ENCODE data around the gene AP1M2.
A peak's percentile ranks its signal among the peaks of the same experiment; 100 is the strongest.

The AP1M2 gene

GRCh38 chr19:10587022-10587838 lies at the start of gene AP1M2:
Gene AP1M2, minus strand, starts transcription at chr19:10587312. Its CDS starts 81 bp downstream, at chr19:10587231.
- DNase-seq (ENCODE audit: low read depth in 1 of 2, low spot score in 1 of 2) = no peak

DNA sequence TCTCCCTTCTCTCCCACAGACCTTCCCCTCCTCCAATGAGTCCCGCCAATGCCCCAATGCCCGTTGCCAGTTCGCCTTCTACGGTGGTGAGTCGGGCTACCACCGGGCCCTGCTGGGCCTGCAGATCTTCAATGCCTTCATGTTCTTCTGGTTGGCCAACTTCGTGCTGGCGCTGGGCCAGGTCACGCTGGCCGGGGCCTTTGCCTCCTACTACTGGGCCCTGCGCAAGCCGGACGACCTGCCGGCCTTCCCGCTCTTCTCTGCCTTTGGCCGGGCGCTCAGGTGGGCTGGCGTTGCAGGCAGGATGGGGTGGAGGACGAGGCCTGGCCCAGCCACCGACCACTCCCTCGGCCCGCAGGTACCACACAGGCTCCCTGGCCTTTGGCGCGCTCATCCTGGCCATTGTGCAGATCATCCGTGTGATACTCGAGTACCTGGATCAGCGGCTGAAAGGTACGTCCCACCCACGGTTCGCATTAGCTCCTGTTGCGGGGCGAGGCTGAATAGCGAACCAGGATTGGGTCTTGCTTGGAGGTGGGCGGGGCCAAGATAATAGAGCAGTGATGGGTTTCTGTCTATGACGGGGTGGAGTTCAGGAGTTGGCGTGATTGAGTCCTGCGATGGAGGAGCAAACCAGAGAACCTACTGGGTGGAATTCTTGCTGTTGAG lies 49.3 kb upstream of the AP1M2 start:
- no peak for DNase-seq (ENCODE audit: low read depth in 1 of 2, low spot score in 1 of 2)

GRCh38 chr19:10634963-10635362 lies 47.9 kb upstream of the AP1M2 start:
- DNase-seq (ENCODE audit: low read depth in 1 of 2, low spot score in 1 of 2) = no peak

DNA sequence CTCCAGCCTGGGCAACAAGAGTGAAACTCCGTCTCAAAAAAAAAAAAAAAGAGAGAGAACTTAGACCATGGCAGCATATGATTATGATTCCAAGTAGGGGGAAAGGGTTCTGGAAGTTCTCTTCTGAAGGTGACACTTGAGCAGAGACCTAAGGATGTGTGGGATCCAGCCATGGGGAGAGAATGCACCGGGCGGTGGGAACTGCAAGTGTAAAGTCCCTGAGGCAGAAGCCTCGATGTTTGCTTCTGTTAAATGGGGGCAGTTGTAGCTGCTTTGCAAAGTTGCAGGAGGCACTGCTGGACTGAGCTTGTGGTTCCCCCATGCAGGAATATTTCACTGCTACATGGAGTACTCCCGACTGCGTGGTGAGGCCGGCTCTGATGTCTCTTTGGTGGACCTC lies 47.3 kb upstream of the AP1M2 start:
- DNase-seq (ENCODE audit: low read depth in 1 of 2, low spot score in 1 of 2) = no peak

DNA sequence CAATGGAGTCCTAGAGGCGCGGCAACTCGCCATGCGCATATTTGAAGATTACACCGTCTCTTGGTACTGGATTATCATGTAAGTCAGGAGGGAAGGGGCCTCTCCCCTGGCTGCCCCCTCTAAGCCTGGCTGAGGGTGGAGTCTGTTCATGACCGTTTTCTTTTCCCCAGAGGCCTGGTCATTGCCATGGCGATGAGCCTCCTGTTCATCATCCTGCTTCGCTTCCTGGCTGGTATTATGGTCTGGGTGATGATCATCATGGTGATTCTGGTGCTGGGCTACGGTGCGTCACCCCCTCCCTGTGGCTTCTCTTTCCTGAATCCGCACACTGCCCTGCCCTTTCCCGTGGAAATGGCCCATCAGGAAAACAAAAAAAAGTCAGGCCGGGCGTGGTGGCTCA lies 44.8 kb upstream of the AP1M2 start:
- no peak for DNase-seq (ENCODE audit: low read depth in 1 of 2, low spot score in 1 of 2)

- no peak for DNase-seq (ENCODE audit: low read depth in 1 of 2, low spot score in 1 of 2)
Measured at GRCh38 chr19:10625762-10626138, 38.6 kb upstream of the AP1M2 start.

- DNase-seq (ENCODE audit: low read depth in 1 of 2, low spot score in 1 of 2) = no peak
Measured at GRCh38 chr19:10625003-10625761, 38.1 kb upstream of the AP1M2 start, which contains the start of gene SLC44A2. Gene SLC44A2, plus strand, starts transcription at chr19:10625553. Its CDS starts 81 bp downstream, at chr19:10625634.

- DNase-seq (ENCODE audit: low read depth in 1 of 2, low spot score in 1 of 2) = no peak
Measured at GRCh38 chr19:10624585-10624984, 37.5 kb upstream of the AP1M2 start.

DNA sequence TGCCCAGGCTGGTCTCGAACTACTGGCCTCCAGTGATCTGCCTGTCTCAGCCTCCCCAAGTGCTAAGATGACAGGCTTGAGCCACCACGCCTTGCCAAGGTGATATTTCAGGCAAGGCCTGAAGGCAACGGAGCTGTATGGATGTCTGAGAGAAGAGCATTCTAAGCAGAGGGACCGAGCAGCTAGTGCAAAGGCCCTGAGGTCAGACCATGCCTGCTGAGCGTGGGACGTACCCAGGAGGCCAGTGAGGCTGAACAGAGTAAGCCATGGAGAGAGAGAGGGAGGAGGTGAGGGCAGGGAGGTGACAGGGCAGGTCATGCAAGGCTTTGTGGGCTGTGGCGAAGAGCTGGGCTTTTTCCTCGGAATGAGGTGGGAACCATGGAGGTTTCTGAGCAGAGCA lies 34.9 kb upstream of the AP1M2 start:
- no peak for DNase-seq (ENCODE audit: low read depth in 1 of 2, low spot score in 1 of 2)

DNA sequence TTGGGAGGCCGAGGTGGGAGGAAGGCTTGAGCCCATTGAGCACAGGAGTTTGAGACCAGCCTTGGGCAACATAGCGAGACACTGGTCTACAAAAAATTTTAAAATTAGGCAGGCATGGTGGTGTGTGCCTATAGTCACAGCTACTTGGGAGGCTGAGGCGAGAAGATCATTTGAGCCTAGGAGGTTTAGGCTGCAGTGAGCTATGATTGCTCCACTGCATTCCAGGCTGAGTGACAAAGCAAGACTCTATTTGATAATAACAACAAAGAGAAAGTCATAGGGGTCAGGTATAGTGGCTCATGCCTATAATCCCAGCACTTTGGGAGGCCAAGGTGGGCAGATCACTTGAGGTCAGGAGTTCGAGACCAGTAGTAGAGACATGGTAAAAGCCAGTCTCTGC lies 33.7 kb upstream of the AP1M2 start:
- DNase-seq (ENCODE audit: low read depth in 1 of 2, low spot score in 1 of 2) = no peak

DNA sequence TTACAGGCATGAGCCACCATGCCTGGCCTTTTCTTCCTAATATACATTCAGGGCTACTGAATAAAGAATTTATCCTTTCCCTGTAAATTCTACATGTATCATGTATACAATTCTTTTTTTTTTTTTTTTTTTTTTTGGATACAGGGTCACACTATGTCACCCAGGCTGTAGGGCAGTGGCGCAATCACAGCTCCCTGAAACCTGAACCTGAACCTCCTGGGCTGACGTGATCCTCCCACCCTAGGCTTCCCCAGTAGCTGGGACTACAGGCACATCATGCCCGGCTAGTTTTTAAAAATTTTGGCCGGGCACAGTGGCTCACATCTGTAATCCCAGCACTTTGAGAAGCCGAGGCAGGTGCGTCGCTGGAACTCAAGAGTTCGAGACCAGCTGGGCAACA lies 31.7 kb upstream of the AP1M2 start:
- DNase-seq (ENCODE audit: low read depth in 1 of 2, low spot score in 1 of 2) = no peak

DNA sequence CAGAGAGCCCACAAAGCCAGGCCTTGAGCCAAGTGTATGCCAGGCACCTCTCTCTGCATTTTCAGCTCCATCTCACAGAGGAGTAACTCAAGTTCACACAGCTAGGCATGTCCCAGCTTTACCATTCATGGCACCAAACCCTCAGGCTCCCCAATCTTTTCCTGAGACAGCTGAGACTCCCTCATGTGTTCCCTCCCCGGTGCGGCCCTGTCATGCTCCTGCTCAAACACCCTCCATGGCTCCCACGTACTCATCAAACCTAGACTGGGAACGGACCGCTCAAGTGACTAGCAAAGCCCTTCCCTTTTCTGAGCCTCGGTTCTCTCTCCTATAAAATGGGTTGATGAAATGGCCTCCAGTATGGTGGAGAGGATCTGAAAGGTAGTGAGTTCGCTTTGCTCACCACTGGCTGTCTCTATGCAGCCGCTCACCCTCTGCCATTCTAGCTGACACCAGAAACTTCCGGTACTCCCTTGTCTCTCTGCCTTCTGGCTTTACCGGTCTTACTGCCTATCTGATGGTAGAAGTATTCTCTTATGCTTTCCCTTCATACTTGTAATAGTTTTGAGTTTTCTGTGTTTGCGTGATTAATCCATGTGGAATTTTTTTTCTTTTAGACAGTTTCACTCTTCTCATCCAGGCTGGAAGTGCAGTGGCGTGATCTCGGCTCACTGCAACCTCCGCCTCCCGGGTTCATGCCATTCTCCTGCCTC lies 30.5 kb upstream of the AP1M2 start:
- no peak for DNase-seq (ENCODE audit: low read depth in 1 of 2, low spot score in 1 of 2)

DNA sequence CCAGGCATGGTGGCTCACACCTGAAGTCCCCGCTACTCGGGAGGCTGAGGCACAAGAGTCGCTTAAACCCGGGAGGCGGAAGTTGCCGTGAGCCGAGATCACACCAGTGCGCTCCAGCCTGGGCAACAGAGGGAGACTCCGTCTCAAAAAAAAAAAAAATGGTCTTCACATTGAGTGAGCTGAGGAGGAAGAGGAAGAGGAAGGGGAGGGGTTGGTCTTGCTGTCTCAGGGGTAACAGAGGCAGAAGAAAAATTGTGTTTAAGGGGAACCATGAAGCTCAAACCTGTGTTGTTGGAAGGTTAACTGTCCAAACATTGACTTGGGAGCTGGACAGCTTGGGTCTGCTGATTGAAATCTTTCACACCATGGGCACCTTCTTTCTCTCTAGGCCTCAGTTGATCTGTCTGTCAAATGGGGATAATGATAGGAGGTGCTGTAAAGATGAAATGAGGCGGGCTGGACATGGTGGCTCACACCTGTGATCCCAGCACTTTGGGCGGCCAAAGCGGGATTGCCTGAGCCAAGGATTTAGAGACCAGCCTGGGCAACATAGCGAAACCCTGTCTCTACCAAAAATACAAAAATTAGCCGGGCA lies 28.4 kb upstream of the AP1M2 start:
- DNase-seq (ENCODE audit: low read depth in 1 of 2, low spot score in 1 of 2) = no peak

DNA sequence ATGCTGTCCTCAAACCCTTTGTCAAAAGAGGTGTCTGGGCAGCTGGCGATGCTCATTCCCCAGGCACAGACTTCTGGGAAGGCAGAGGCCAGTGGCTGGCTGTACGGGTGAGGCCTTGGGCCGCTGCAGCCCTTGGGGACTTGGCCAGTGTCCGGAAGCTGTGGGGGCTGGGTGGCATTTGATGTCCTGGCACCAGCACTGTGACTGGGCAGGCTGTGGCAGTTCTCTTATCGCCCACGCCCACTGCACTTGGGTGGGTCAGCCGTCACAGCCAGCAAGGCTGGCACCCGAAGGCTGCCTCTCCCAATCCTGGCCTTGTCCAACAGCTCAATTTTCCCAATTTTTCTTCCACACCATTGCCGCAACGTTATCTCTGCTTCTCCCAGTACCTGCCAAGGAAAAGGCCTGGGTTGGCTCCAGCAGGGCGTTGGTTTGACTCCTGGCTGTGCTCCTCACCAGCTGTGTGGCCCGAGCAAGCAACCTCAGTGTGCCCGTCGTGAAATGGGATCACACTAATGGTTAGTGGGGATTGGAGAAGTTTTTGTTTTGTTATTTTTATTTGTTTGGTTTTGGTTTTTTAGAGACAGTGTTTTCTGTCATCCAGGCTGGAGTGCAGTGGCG lies 25.5 kb upstream of the AP1M2 start:
- no peak for DNase-seq (ENCODE audit: low read depth in 1 of 2, low spot score in 1 of 2)

- DNase-seq (ENCODE audit: low read depth in 1 of 2, low spot score in 1 of 2) = no peak
Measured at GRCh38 chr19:10611907-10612306, 24.8 kb upstream of the AP1M2 start.

- DNase-seq (ENCODE audit: low read depth in 1 of 2, low spot score in 1 of 2) = no peak
Measured at GRCh38 chr19:10604460-10604980, 17.4 kb upstream of the AP1M2 start.

GRCh38 chr19:10603873-10604459 lies 16.9 kb upstream of the AP1M2 start:
- DNase-seq (ENCODE audit: low read depth in 1 of 2, low spot score in 1 of 2) = no peak

DNA sequence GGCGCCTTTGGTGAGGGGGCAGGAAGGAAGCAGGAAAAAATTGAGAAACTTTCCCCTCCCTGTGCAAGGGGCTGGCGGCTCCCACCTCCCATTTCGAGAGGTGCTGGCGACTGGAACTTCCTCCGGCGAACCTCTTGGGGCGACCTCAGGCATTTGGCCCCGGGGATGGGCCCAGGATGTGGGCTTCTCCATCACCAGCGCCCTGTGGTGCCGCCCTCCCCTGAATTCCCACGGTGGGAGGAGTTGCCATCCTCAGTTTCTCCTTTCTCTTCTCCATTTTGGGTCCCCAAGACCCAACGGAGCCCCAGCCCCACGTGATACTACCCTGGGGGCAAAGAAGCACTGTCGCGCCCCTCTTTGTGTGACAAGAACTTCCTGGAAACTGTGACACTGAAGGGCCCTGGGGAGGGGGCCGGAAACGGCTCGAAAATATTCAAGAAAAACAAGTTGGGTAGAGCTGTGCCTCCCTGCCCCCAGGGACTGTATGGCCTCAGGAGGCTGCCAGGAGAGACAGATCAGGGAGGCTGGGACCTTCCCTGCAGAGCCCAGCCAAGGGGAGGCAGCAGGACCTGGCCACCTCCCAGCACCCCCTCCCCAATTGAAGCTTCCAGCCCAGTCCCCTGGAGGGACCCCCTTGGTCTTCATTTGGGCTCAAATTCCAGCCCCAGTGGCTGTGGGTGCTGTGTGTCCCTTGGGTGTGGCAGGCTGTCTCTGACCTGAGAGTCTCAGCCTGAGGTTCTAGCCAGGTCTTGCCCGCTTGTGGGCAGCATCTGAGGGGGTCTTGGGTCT lies 16.2 kb upstream of the AP1M2 start:
- DNase-seq (ENCODE audit: low read depth in 1 of 2, low spot score in 1 of 2) = peak; percentile 49 to 70

Data from activated CD4-positive, alpha-beta T cell treated with anti-CD3 and anti-CD28 coated beads, Interleukin-2, amount 50 U/mL, for 24 hours (primary cell).